DMS53 (cell line): ENCODE data around the gene CTNS.

Experiments
- DNase-seq: peaks from one replicate; lab custom pipeline; 2025; lab: John Stamatoyannopoulos, UW

The CTNS gene

GRCh38 chr17:3636154-3636907 lies at the start of gene CTNS, which contains the start of gene SHPK:
TSS of gene CTNS (plus strand) at chr17:3636760. CDS start at chr17:3640207, 3,447 bp downstream.
TSS of gene SHPK (minus strand) at chr17:3636250. CDS start at chr17:3636219, 31 bp downstream.
- peak; percentile 97 for DNase-seq

GRCh38 chr17:3589784-3590183 lies 46.8 kb upstream of the CTNS start:
- no peak for DNase-seq

GRCh38 chr17:3590231-3590630 lies 46.3 kb upstream of the CTNS start:
- no peak for DNase-seq

- no peak for DNase-seq
Observed at GRCh38 chr17:3590768-3591167, 45.8 kb upstream of the CTNS start.

- no peak for DNase-seq
Observed at GRCh38 chr17:3592216-3592860, 44.2 kb upstream of the CTNS start.

GRCh38 chr17:3593384-3593783 lies 43.2 kb upstream of the CTNS start:
- no peak for DNase-seq

- DNase-seq, result no peak
Observed at GRCh38 chr17:3594051-3594800, 42.3 kb upstream of the CTNS start.

GRCh38 chr17:3594976-3595375 lies 41.6 kb upstream of the CTNS start:
- no peak for DNase-seq

GRCh38 chr17:3596804-3597464 lies 39.6 kb upstream of the CTNS start:
- DNase-seq, result no peak

- DNase-seq, result no peak
Observed at GRCh38 chr17:3598078-3598477, 38.5 kb upstream of the CTNS start.

GRCh38 chr17:3600529-3601205 lies 35.9 kb upstream of the CTNS start:
- DNase-seq, result no peak

GRCh38 chr17:3602499-3602898 lies 34.1 kb upstream of the CTNS start:
- DNase-seq, result peak; percentile 49

GRCh38 chr17:3603119-3603869 lies 33.3 kb upstream of the CTNS start:
- peak; percentile 21 for DNase-seq

- DNase-seq, result no peak
Observed at GRCh38 chr17:3603870-3604259, 32.7 kb upstream of the CTNS start.

- no peak for DNase-seq
Observed at GRCh38 chr17:3609689-3610088, 26.9 kb upstream of the CTNS start.

GRCh38 chr17:3610523-3610922 lies 26.0 kb upstream of the CTNS start:
- DNase-seq, result no peak

- DNase-seq, result no peak
Observed at GRCh38 chr17:3613124-3613523, 23.4 kb upstream of the CTNS start.

- DNase-seq, result no peak
Observed at GRCh38 chr17:3615160-3615870, 21.2 kb upstream of the CTNS start.

GRCh38 chr17:3621146-3621720 lies 15.3 kb upstream of the CTNS start:
- DNase-seq, result no peak
